Loucy (cell line): ENCODE data around the gene PARD6G.

Experiments
- EZH2phosphoT487 ChIP-seq: fragments of 200-600 bp; IDR thresholded peaks from 2 replicates; pipeline ENCODE4 v1.6.1; 2018; ENCODE audit warnings: antibody characterized with exemption, mild to moderate bottlenecking, moderate library complexity, borderline replicate concordance
- TF ChIP-seq, protein P1 (sequence below): fragments of 200-600 bp; sonication (generic); conservative IDR thresholded peaks from 2 replicates; pipeline ENCODE4 v1.5.1; 2014; ENCODE audit warnings: mild to moderate bottlenecking, antibody characterized with exemption, low read length

GRCh38 chr18:80148326-80149199 lies 98.8 kb downstream of the PARD6G start:
- TF ChIP-seq, protein P1, sequence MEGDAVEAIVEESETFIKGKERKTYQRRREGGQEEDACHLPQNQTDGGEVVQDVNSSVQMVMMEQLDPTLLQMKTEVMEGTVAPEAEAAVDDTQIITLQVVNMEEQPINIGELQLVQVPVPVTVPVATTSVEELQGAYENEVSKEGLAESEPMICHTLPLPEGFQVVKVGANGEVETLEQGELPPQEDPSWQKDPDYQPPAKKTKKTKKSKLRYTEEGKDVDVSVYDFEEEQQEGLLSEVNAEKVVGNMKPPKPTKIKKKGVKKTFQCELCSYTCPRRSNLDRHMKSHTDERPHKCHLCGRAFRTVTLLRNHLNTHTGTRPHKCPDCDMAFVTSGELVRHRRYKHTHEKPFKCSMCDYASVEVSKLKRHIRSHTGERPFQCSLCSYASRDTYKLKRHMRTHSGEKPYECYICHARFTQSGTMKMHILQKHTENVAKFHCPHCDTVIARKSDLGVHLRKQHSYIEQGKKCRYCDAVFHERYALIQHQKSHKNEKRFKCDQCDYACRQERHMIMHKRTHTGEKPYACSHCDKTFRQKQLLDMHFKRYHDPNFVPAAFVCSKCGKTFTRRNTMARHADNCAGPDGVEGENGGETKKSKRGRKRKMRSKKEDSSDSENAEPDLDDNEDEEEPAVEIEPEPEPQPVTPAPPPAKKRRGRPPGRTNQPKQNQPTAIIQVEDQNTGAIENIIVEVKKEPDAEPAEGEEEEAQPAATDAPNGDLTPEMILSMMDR, result no peak
- no peak for TF ChIP-seq EZH2phosphoT487
